Endothelial cell (in vitro differentiated cells): ENCODE data around the gene NEIL3. TPM values are rescaled to one million over a fixed set of nuclear protein-coding genes. Genes with fewer than 3 reads are reported as not detected.
A peak's percentile ranks its signal among the peaks of the same experiment; 100 is the strongest.

ENCODE experiments used
- DNase-seq: peaks from one replicate; pipeline ENCODE4 v3.0.0; 2021; ENCODE audit warnings: low spot score
- H3K27ac Mint-ChIP-seq: one replicate; pipeline ENCODE4 v1.8.0; 2021; ENCODE audit warnings: mixed read lengths, inconsistent platforms; ENCODE audit not compliant: unreplicated experiment
- H3K27me3 Mint-ChIP-seq: one replicate; pipeline ENCODE4 v1.8.0; 2021; ENCODE audit warnings: mild to moderate bottlenecking, moderate library complexity, mixed read lengths, inconsistent platforms; ENCODE audit not compliant: unreplicated experiment
- H3K36me3 Mint-ChIP-seq: one replicate; pipeline ENCODE4 v1.8.0; 2021; ENCODE audit warnings: mild to moderate bottlenecking, low read depth, mixed read lengths, inconsistent platforms; ENCODE audit not compliant: unreplicated experiment
- H3K4me1 Mint-ChIP-seq: one replicate; pipeline ENCODE4 v1.8.0; 2021; ENCODE audit warnings: mild to moderate bottlenecking, mixed read lengths, inconsistent platforms; ENCODE audit not compliant: unreplicated experiment
- H3K4me3 Mint-ChIP-seq: one replicate; pipeline ENCODE4 v1.8.0; 2021; ENCODE audit warnings: mild to moderate bottlenecking, mixed read lengths, inconsistent platforms; ENCODE audit not compliant: unreplicated experiment
- H3K9me3 Mint-ChIP-seq: one replicate; pipeline ENCODE4 v1.8.0; 2021; ENCODE audit warnings: mixed read lengths, inconsistent platforms; ENCODE audit not compliant: unreplicated experiment
- CTCF ChIP-seq: fragments of 200-600 bp; sonication (generic); IDR thresholded peaks from one replicate; pipeline ENCODE4 v1.5.0; 2021; ENCODE audit warnings: antibody characterized with exemption; ENCODE audit not compliant: unreplicated experiment
- total RNA-seq: library from RNA; stranded (reverse); fragmentation: NEBNext Ultra II Directional; extraction: Animal tissue kit (Norgen Biotek cat#: 25700); gene quantifications from one replicate; pipeline ENCODE4 v1.2.1, GENCODE V29; 2021; ENCODE audit not compliant: unreplicated experiment

The NEIL3 gene
- total RNA-seq, 1 donor from 2014 or later: 1.7 TPM

GRCh38 chr4:177367336-177367735, 57.7 kb downstream of the NEIL3 start:
- Mint-ChIP-seq H3K27me3 (no peaks in the 10 kb centered on the region), H3K36me3 (no peaks in the 10 kb centered on the region), H3K27ac (no peak overlapping the region), H3K4me3 (no peak overlapping the region), H3K4me1 (no peaks in the 10 kb centered on the region), H3K9me3 (no peaks in the 10 kb centered on the region)
- DNase-seq: peak; percentile 11
- no peak for TF ChIP-seq CTCF

- H3K4me3 Mint-ChIP-seq: no peak overlapping the region
- no peaks in the 10 kb centered on the region for H3K9me3 Mint-ChIP-seq
- H3K27ac Mint-ChIP-seq: no peak overlapping the region
- no peaks in the 10 kb centered on the region for H3K27me3 Mint-ChIP-seq
- DNase-seq: no peak
- no peaks in the 10 kb centered on the region for H3K36me3 Mint-ChIP-seq
- no peak for TF ChIP-seq CTCF
- H3K4me1 Mint-ChIP-seq: peaks cover 6% of the 10 kb centered on the region
Measured at GRCh38 chr4:177369372-177369771, 59.7 kb downstream of the NEIL3 start.

GRCh38 chr4:177371461-177371860, 61.8 kb downstream of the NEIL3 start:
- no peak overlapping the region for H3K27ac Mint-ChIP-seq
- no peaks in the 10 kb centered on the region for H3K36me3 Mint-ChIP-seq
- no peaks in the 10 kb centered on the region for H3K9me3 Mint-ChIP-seq
- no peaks in the 10 kb centered on the region for H3K27me3 Mint-ChIP-seq
- TF ChIP-seq CTCF: no peak
- H3K4me3 Mint-ChIP-seq: no peak overlapping the region
- peaks cover 13% of the 10 kb centered on the region for H3K4me1 Mint-ChIP-seq
- DNase-seq: no peak

- peaks cover 13% of the 10 kb centered on the region for H3K4me1 Mint-ChIP-seq
- no peak overlapping the region for H3K4me3 Mint-ChIP-seq
- no peak for DNase-seq
- H3K27me3 Mint-ChIP-seq: peaks cover 1% of the 10 kb centered on the region
- TF ChIP-seq CTCF: no peak
- H3K27ac Mint-ChIP-seq: no peak overlapping the region
- no peaks in the 10 kb centered on the region for H3K36me3 Mint-ChIP-seq
- H3K9me3 Mint-ChIP-seq: no peaks in the 10 kb centered on the region
Measured at GRCh38 chr4:177374966-177375365, 65.3 kb downstream of the NEIL3 start.

- Mint-ChIP-seq H3K27ac (no peak overlapping the region), H3K36me3 (no peaks in the 10 kb centered on the region), H3K4me3 (no peak overlapping the region), H3K27me3 (peaks cover 3% of the 10 kb centered on the region), H3K9me3 (no peaks in the 10 kb centered on the region), H3K4me1 (peaks cover 13% of the 10 kb centered on the region)
- DNase-seq: no peak
- no peak for TF ChIP-seq CTCF
Measured at GRCh38 chr4:177375372-177375771, 65.7 kb downstream of the NEIL3 start.
